Muscle of leg (tissue), 11 donors: Measurements from ENCODE around the gene ZSCAN5A. TPM values are rescaled to one million over a fixed set of nuclear protein-coding genes. Genes with fewer than 3 reads are reported as not detected.
"Not testable (repeated sequence)": the region's sequence is repeated elsewhere in the genome, so short reads cannot be mapped to it uniquely, and the experiment has no call there.

Source experiments
- DNase-seq: peaks from one replicate; pipeline ENCODE4 v3.0.0; 2013
- H3K27ac ChIP-seq: one replicate; pipeline ENCODE4 v1.5.1; 2013; ENCODE audit warnings: mild to moderate bottlenecking, low read length, control low read depth
- H3K27me3 ChIP-seq: one replicate; pipeline ENCODE4 v1.6.1; 2013; ENCODE audit warnings: low read length; ENCODE audit not compliant: control insufficient read depth, insufficient read depth
- H3K36me3 ChIP-seq: one replicate; pipeline ENCODE4 v1.6.1; 2013; ENCODE audit warnings: low read length; ENCODE audit not compliant: control insufficient read depth, insufficient read depth
- H3K4me1 ChIP-seq: one replicate; pipeline ENCODE4 v1.6.1; 2013; ENCODE audit warnings: low read length; ENCODE audit not compliant: control insufficient read depth, insufficient read depth
- H3K4me3 ChIP-seq: one replicate; pipeline ENCODE4 v1.5.1; 2013; ENCODE audit warnings: low read length, control low read depth
- H3K9me3 ChIP-seq: replicated peaks from 2 replicates; pipeline ENCODE4 v1.6.1; 2013; ENCODE audit warnings: low read depth, low read length; ENCODE audit not compliant: control insufficient read depth
- WGBS: methylation state at CpG from one replicate; pipeline ENCODE4 v1.1.5; 2013; ENCODE audit warnings: missing lambda C conversion rate; ENCODE audit not compliant: insufficient coverage; 5-methylcytosine and 5-hydroxymethylcytosine counted together
- polyA plus RNA-seq, 8 donors: library from polyadenylated mRNA; unstranded; fragments of 120-200 nt; gene quantifications; one replicate each; pipeline versions ENCODE4 v1.2.1 to v1.2.3, GENCODE V29; 2013; ENCODE audit warnings: inconsistent platforms in 1 of 8, low replicate concordance in 1 of 8; ENCODE audit not compliant: insufficient read length in 8 of 8, insufficient read depth in 1 of 8
- total RNA-seq: library from RNA; stranded (reverse); fragments of 120-200 nt; gene quantifications from one replicate; pipeline ENCODE4 v1.2.4, GENCODE V29; 2013

The ZSCAN5A gene
- total and polyA plus RNA-seq, 9 donors: 6.4 to 9.8 (median 7.2) TPM

DNA sequence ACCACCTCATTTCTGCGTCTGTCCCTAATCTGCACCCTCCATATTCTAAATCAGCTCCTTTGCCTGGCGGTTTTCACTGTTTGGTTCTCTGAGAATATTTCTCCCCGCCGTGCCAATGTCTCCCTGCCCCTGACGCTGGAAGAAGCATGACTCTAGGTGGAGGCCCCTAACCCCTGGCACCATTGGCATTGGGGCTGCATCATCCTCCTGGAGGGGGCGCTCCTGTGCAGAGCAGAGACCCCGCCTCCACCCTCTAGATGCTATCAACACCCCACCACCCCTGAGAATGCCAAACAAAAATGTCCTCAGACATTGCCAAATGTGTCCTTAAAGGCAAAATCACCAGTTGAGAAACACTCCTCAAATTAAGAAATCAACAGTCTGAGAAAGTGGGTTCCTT, 123.5 kb downstream of the ZSCAN5A start:
- Histone ChIP-seq H3K4me1 (no peaks in the 10 kb centered on the region), H3K27me3 (no peaks in the 10 kb centered on the region), H3K4me3 (no peak overlapping the region), H3K36me3 (no peaks in the 10 kb centered on the region), H3K9me3 (no peaks in the 10 kb centered on the region), H3K27ac (no peak overlapping the region)
- DNase-seq: no peak
- WGBS: 68% methylated on average over 5 of the region's 7 CpGs

DNA sequence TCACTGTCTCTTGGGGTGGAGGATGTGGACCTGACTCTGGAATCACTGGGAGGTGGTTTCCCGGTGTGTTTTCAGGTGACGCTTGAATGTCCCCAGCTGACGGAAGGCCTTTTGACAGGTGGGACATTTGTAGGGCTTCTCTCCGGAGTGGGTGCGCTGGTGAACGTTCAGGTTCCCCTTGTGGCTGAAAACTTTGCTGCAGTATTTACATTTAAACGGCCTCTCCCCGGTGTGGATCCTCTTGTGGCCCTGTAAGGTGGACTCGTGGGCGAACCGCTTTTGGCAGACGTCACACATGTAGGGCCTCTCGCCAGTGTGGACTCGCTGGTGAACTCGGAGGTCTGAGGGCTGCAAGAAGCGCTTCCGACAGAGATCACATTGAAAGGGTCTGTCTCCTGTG, 124.9 kb downstream of the ZSCAN5A start:
- Histone ChIP-seq H3K9me3 (no peaks in the 10 kb centered on the region), H3K27ac (no peak overlapping the region), H3K27me3 (no peaks in the 10 kb centered on the region), H3K4me1 (no peaks in the 10 kb centered on the region), H3K36me3 (no peaks in the 10 kb centered on the region), H3K4me3 (no peak overlapping the region)
- 68% methylated on average over 14 of the region's 17 CpGs for WGBS
- DNase-seq: no peak

DNA sequence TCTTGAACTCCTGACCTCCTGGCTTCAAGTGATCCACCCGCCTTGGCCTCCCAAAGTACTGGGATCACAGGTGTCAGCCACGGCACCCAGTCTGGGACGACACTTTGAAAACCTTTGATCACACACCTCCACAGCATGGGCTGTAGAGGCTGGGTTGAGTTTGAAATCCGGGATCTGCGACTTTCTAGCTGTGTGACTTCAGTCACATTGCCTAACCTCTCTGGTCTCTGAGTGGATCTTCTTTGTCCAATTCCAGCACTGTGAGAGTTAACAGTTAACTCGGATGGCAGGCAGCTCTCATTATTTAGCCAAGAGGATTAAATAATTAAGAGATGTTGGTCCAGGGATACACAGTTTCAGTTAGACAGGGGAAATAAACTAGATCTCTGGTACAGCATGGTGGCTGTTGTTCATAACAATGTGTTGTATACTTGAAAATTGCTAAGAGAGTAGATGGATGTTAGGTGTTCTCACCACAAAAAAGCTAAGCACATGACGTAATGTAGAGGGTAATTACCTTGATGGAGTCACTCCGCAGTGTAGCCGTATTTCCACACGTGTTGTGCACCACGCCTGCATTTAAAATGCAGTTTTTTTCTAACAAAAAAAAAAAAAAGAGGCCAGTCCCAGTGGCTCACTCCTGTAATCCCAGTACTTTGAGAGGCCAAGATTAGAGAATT, 136.9 kb downstream of the ZSCAN5A start:
- DNase-seq: no peak
- Histone ChIP-seq H3K36me3 (no peaks in the 10 kb centered on the region), H3K9me3 (no peaks in the 10 kb centered on the region), H3K27ac (no peak overlapping the region), H3K4me3 (no peak overlapping the region), H3K4me1 (no peaks in the 10 kb centered on the region), H3K27me3 (peaks cover 14% of the 10 kb centered on the region)
- 69% methylated on average over 3 of the region's 11 CpGs for WGBS

DNA sequence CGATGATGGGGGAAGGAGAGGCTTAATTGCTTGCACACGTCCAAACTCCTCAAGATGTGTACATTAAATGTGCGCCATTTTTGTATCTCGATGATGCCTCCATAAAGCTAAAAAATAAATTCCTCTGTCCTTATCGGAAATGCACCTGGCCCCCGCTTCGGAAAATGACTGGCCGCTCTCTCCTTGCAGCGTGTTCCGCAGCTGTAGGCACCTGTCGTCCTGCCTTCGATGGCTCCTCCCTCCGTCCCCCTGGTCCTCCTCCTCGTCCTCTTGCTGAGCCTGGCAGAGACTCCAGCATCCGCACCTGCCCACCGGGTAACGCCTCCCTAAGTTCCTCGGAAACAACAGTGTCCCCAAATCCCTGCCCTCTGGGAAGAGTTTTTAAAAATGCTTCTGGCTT, 137.8 kb downstream of the ZSCAN5A start:
- Histone ChIP-seq H3K36me3 (no peaks in the 10 kb centered on the region), H3K4me3 (no peak overlapping the region), H3K4me1 (no peaks in the 10 kb centered on the region), H3K27me3 (peaks cover 11% of the 10 kb centered on the region), H3K9me3 (no peaks in the 10 kb centered on the region), H3K27ac (no peak overlapping the region)
- WGBS: 76% methylated on average over 12 of the region's 18 CpGs
- DNase-seq: no peak

DNA sequence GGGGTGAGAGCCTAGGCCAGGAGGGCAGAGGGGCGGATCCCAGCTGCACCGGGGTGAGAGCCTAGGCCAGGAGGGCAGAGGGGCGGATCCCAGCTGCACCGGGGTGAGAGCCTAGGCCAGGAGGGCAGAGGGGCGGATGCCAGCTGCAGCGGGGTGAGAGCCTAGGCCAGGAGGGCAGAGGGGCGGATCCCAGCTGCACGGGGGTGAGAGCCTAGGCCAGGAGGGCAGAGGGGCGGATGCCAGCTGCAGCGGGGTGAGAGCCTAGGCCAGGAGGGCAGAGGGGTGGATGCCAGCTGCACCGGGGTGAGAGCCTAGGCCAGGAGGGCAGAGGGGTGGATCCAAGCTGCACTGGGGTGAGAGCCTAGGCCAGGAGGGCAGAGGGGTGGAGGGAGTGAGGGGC, 138.3 kb downstream of the ZSCAN5A start:
- DNase-seq, H3K27ac ChIP-seq, H3K4me1 ChIP-seq, H3K36me3 ChIP-seq, H3K9me3 ChIP-seq, H3K4me3 ChIP-seq: not testable (repeated sequence)
- peaks cover 11% of the 10 kb centered on the region for H3K27me3 ChIP-seq
- WGBS: 75% methylated on average over 9 of the region's 11 CpGs

DNA sequence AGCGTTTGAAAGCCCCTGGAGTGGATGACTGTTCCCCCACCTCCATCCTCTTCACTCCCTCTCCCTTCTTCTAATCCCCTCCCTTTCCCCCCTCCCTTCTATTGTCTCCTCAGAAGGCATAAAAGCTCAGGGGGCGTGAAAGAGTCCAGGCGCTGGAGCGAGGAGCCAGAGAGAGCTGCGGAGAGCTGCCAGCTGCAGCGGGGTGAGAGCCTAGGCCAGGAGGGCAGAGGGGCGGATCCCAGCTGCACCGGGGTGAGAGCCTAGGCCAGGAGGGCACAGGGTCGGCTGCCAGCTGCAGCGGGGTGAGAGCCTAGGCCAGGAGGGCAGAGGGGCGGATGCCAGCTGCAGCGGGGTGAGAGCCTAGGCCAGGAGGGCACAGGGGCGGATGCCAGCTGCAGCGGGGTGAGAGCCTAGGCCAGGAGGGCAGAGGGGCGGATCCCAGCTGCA, 138.8 kb downstream of the ZSCAN5A start, which contains the start of gene GALP:
Gene GALP, plus strand, starts transcription at position 148 of the 447 bp plus-strand sequence. CDS start 1,101 bp downstream, outside the sequence.
- 39% methylated on average over 11 of the region's 15 CpGs for WGBS
- H3K27me3 ChIP-seq: peaks cover 11% of the 10 kb centered on the region
- not testable (repeated sequence) for H3K27ac ChIP-seq, H3K36me3 ChIP-seq, H3K9me3 ChIP-seq, DNase-seq, H3K4me3 ChIP-seq, H3K4me1 ChIP-seq

DNA sequence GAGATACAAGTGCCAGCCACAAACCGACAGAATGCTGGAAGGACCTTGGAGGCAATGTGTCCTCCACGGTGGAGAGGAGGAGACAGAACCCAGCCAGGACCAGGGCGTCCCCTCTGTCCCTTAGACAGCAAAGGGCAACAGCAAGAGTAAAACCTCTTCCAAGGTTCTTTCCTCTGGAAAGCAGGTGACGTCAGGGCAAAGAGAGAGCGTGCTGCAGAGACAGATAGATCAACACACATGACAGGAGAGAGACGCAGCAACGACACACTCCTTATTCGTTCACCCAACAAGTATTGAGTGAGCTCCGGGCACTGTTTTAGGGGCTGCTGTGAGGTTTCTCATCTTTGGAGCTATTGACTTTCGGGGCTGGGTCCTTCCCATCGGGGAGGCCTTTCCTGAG, 140.1 kb downstream of the ZSCAN5A start:
- peaks cover 11% of the 10 kb centered on the region for H3K27me3 ChIP-seq
- no peaks in the 10 kb centered on the region for H3K9me3 ChIP-seq
- no peaks in the 10 kb centered on the region for H3K4me1 ChIP-seq
- H3K27ac ChIP-seq: no peak overlapping the region
- 50% methylated on average over 4 of the region's 11 CpGs for whole genome bisulfite sequencing
- H3K36me3 ChIP-seq: no peaks in the 10 kb centered on the region
- H3K4me3 ChIP-seq: no peak overlapping the region
- DNase-seq: no peak

DNA sequence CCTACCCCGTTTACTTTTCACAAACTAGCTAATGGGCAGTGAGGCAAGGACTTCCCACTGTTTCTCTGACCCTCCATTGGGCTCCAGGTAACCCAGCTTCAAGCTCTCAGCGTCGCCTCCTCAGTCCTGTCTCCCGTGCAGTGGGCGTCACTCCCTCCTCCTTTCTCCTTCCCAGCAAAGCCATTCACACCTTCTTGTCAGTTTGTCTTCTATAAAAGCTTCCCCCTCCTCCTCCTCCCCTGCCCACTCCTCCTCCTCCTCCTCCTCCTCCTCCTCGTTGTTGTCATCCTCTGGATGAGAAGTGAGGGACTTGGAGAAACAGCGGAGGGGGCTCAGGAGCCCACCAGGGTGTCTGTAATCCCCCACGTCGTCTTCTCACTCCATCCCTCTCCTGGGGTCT, 140.6 kb downstream of the ZSCAN5A start:
- no peak overlapping the region for H3K27ac ChIP-seq
- H3K4me1 ChIP-seq: no peaks in the 10 kb centered on the region
- no peak for DNase-seq
- no peaks in the 10 kb centered on the region for H3K9me3 ChIP-seq
- WGBS: 6% methylated on average over 4 of the region's 9 CpGs
- H3K36me3 ChIP-seq: no peaks in the 10 kb centered on the region
- H3K4me3 ChIP-seq: no peak overlapping the region
- H3K27me3 ChIP-seq: peaks cover 11% of the 10 kb centered on the region

Other genes with a start within 250 kb of the ZSCAN5A start
- 22.9 TPM for gene ZNF787, start 193.5 kb downstream of the ZSCAN5A start, total RNA-seq
- gene ZNF787, start 193.5 kb downstream of the ZSCAN5A start, polyA plus RNA-seq: 10 to 100 TPM; 22.0 to 34.4 (median 24.9) TPM
- 10.5 TPM for gene ZNF444, start 173.6 kb downstream of the ZSCAN5A start, total RNA-seq
- gene ZNF444, start 173.6 kb downstream of the ZSCAN5A start, polyA plus RNA-seq: 10 to 100 TPM; 17.9 to 26.2 (median 19.9) TPM
- not detected for gene GALP, start 138.8 kb downstream of the ZSCAN5A start, total RNA-seq
- not detected for gene GALP, start 138.8 kb downstream of the ZSCAN5A start, polyA plus RNA-seq
- 0.09 TPM for gene ZSCAN5B, start 117.1 kb downstream of the ZSCAN5A start, total RNA-seq
- under 1 TPM in 1 of 8 donors, not detected in 7; 0.12 TPM for gene ZSCAN5B, start 117.1 kb downstream of the ZSCAN5A start, polyA plus RNA-seq
- not detected for gene ZSCAN5C, start 112.6 kb downstream of the ZSCAN5A start, total RNA-seq
- gene ZSCAN5C, start 112.6 kb downstream of the ZSCAN5A start, polyA plus RNA-seq: under 1 TPM in 1 of 8 donors, not detected in 7; 0.12 TPM
- gene EDDM13, start 42.1 kb downstream of the ZSCAN5A start, total RNA-seq: 0.27 TPM
- 1 to 10 TPM in 6 of 8 donors, under 1 TPM in 2; 0.61 to 2.3 (median 1.3) TPM for gene EDDM13, start 42.1 kb downstream of the ZSCAN5A start, polyA plus RNA-seq
- 5.3 TPM for gene ZNF582, start 78.7 kb upstream of the ZSCAN5A start, total RNA-seq
- gene ZNF582, start 78.7 kb upstream of the ZSCAN5A start, polyA plus RNA-seq: 1 to 10 TPM; 4.1 to 5.6 (median 4.8) TPM
- gene ZNF583, start 89.5 kb upstream of the ZSCAN5A start, total RNA-seq: 10.3 TPM
- 1 to 10 TPM; 4.1 to 8.5 (median 6.7) TPM for gene ZNF583, start 89.5 kb upstream of the ZSCAN5A start, polyA plus RNA-seq
- 8.1 TPM for gene ZNF667, start 162.5 kb upstream of the ZSCAN5A start, total RNA-seq
- 10 to 100 TPM in 3 of 8 donors, 1 to 10 TPM in 5; 6.8 to 11.4 (median 9.1) TPM for gene ZNF667, start 162.5 kb upstream of the ZSCAN5A start, polyA plus RNA-seq
- 7.6 TPM for gene ZNF471, start 193.0 kb upstream of the ZSCAN5A start, total RNA-seq
- gene ZNF471, start 193.0 kb upstream of the ZSCAN5A start, polyA plus RNA-seq: 10 to 100 TPM in 4 of 8 donors, 1 to 10 TPM in 4; 7.6 to 19.0 (median 11.1) TPM
- 9.0 TPM for gene ZFP28, start 224.1 kb upstream of the ZSCAN5A start, total RNA-seq
- 10 to 100 TPM in 2 of 8 donors, 1 to 10 TPM in 6; 7.8 to 11.9 (median 8.7) TPM for gene ZFP28, start 224.1 kb upstream of the ZSCAN5A start, polyA plus RNA-seq